ENCODE data around the gene TTC4. TPM values are rescaled to one million over a fixed set of nuclear protein-coding genes. Genes with fewer than 3 reads are reported as not detected.

The TTC4 gene
- total and polyA plus RNA-seq, 11 donors, result 9.5 to 24.1 (median 15.2) TPM

- no peak for ATAC-seq
- Histone ChIP-seq H3K9me3 (no peaks in the 10 kb centered on the region), H3K27ac (no peak overlapping the region), H3K36me3 (peaks cover 0 to 24% (median 0%) of the 10 kb centered on the region in 9 donors), H3K4me3 (no peak overlapping the region), H3K27me3 (no peaks in the 10 kb centered on the region), H3K4me1 (no peaks in the 10 kb centered on the region)
- TF ChIP-seq CTCF (IDR thresholded peaks at IDR 0.05) (no peak), POLR2A (IDR thresholded peaks at IDR 0.05) (no peak)
- 76 to 84% (median 78%) methylated on average over 3 of the region's 3 CpGs for WGBS, 4 donors
- intact Hi-C loops (cut with DNase I), result no loop called here
- DNase-seq, result no peak
Measured at GRCh38 chr1:54696262-54696661, 19.4 kb upstream of the TTC4 start.

GRCh38 chr1:54697896-54698295, 17.8 kb upstream of the TTC4 start:
- Histone ChIP-seq H3K4me3 (no peak overlapping the region), H3K27me3 (no peaks in the 10 kb centered on the region), H3K36me3 (peaks cover 0 to 31% (median 0%) of the 10 kb centered on the region in 9 donors), H3K27ac (no peak overlapping the region), H3K9me3 (no peaks in the 10 kb centered on the region), H3K4me1 (no peaks in the 10 kb centered on the region)
- DNase-seq, result no peak
- intact Hi-C loops (cut with DNase I), result no loop called here
- no peak for ATAC-seq
- TF ChIP-seq CTCF (IDR thresholded peaks at IDR 0.05), result no peak
- TF ChIP-seq POLR2A (IDR thresholded peaks at IDR 0.05), result no peak
- 79 to 87% (median 84%) methylated on average over 6 of the region's 6 CpGs for WGBS, 4 donors

- Histone ChIP-seq H3K27ac (no peak overlapping the region), H3K4me3 (no peak overlapping the region), H3K4me1 (no peaks in the 10 kb centered on the region), H3K27me3 (no peaks in the 10 kb centered on the region), H3K9me3 (no peaks in the 10 kb centered on the region), H3K36me3 (peaks cover 0 to 34% (median 3%) of the 10 kb centered on the region in 9 donors)
- WGBS, 4 donors, result 48 to 72% (median 56%) methylated on average over 8 of the region's 8 CpGs
- TF ChIP-seq CTCF (IDR thresholded peaks at IDR 0.05), result no peak
- TF ChIP-seq POLR2A (IDR thresholded peaks at IDR 0.05), result no peak
- intact Hi-C loops (cut with DNase I), result no loop called here
- DNase-seq (no peak), ATAC-seq (no peak)
Measured at GRCh38 chr1:54698346-54698745, 17.3 kb upstream of the TTC4 start.

- no peaks in the 10 kb centered on the region for H3K27me3 ChIP-seq
- H3K36me3 ChIP-seq, result peaks cover 0 to 31% (median 3%) of the 10 kb centered on the region in 9 donors
- TF ChIP-seq CTCF (IDR thresholded peaks at IDR 0.05), result no peak
- TF ChIP-seq POLR2A (IDR thresholded peaks at IDR 0.05), result no peak
Measured at GRCh38 chr1:54699936-54700525, 15.6 kb upstream of the TTC4 start.

More at GRCh38 chr1:54699936-54700525, 15.6 kb upstream of the TTC4 start:
- Histone ChIP-seq H3K27ac (no peak overlapping the region), H3K9me3 (no peaks in the 10 kb centered on the region), H3K4me1 (no peaks in the 10 kb centered on the region), H3K4me3 (no peak overlapping the region)
- DNase-seq (no peak), ATAC-seq (no peak)
- WGBS, 4 donors, result 82 to 92% (median 87%) methylated on average over 5 to 11 of the region's 11 CpGs
- intact Hi-C loops (cut with DNase I), result no loop called here

Data from heart left ventricle (tissue), 16 donors.